Lower leg skin (tissue), 4 donors: ENCODE results near the gene ZNF280D. TPM values are rescaled to one million over a fixed set of nuclear protein-coding genes. Genes with fewer than 3 reads are reported as not detected.

Experiments
- DNase-seq, 2 donors: peaks; one replicate each; pipeline ENCODE4 v3.0.0-alpha.2; 2019; ENCODE audit warnings: low spot score in 2 of 2
- H3K4me3 ChIP-seq: fragments of 200-600 bp; sonication (generic); 2 replicates; pipeline ENCODE4 v1.5.1; 2017; ENCODE audit warnings: mild to moderate bottlenecking, low read depth; ENCODE audit not compliant: poor library complexity, severe bottlenecking
- POLR2A ChIP-seq, 2 donors: fragments of 450-650 bp; IDR thresholded peaks; one replicate each; pipeline ENCODE4 v1.6.1; 2016 to 2017; ENCODE audit warnings: antibody characterized with exemption in 2 of 2, mild to moderate bottlenecking in 1 of 2, moderate library complexity in 1 of 2
- WGBS, 2 donors: methylation state at CpG; one replicate each; pipeline ENCODE4 v1.1.5; 2018; 5-methylcytosine and 5-hydroxymethylcytosine counted together
- intact Hi-C: fragments of 100-400 bp; cut with DNase I; formaldehyde crosslinking; loops from one replicate; pipeline ENCODE4 v1.15.0; 2023; ENCODE audit warnings: low total_unique reads
- total RNA-seq, 4 donors: library from RNA; depleted of rRNA; stranded (reverse); fragments of >200 nt; gene quantifications; one replicate each; pipeline ENCODE4 v1.1.0, GENCODE V29; 2016
- TF ChIP-seq, protein P1 (sequence below), 3 donors: fragments of 450-650 bp; IDR thresholded peaks; one replicate each; pipeline ENCODE4 v1.5.1; 2016; ENCODE audit warnings: antibody characterized with exemption in 3 of 3, mild to moderate bottlenecking in 3 of 3, moderate library complexity in 2 of 3

Gene ZNF280D
- total RNA-seq, 4 donors from 2014 or later = 22.8 to 30.8 (median 25.9) TPM

DNA sequence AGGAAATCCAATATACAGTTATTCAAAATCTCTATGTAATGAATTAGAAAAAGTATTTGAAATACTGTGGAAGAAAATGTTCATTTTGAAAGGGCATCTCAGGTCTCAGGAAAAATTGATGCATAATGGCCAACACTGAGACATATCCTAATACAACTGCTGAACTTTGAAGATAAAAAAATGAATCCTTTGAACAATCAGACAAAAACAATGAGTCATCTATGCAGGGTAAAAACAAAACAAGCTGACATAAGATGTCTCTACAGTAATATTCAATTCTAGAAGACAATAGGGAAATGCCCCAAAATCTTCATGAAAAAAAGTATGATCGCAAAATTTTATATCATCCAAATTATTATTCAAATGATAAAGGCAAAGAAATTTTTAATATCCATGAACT, 34.0 kb upstream of the ZNF280D start:
- no peak for TF ChIP-seq POLR2A (IDR thresholded peaks at IDR 0.05)
- TF ChIP-seq, protein P1, sequence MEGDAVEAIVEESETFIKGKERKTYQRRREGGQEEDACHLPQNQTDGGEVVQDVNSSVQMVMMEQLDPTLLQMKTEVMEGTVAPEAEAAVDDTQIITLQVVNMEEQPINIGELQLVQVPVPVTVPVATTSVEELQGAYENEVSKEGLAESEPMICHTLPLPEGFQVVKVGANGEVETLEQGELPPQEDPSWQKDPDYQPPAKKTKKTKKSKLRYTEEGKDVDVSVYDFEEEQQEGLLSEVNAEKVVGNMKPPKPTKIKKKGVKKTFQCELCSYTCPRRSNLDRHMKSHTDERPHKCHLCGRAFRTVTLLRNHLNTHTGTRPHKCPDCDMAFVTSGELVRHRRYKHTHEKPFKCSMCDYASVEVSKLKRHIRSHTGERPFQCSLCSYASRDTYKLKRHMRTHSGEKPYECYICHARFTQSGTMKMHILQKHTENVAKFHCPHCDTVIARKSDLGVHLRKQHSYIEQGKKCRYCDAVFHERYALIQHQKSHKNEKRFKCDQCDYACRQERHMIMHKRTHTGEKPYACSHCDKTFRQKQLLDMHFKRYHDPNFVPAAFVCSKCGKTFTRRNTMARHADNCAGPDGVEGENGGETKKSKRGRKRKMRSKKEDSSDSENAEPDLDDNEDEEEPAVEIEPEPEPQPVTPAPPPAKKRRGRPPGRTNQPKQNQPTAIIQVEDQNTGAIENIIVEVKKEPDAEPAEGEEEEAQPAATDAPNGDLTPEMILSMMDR (IDR thresholded peaks at IDR 0.05) = no peak

GRCh38 chr15:56765251-56765650, 31.9 kb upstream of the ZNF280D start:
- intact Hi-C loops = no loop called here
- H3K4me3 ChIP-seq = no peak overlapping the region
- DNase-seq = no peak
- TF ChIP-seq POLR2A (IDR thresholded peaks at IDR 0.05) = no peak
- TF ChIP-seq, protein P1 (IDR thresholded peaks at IDR 0.05) = no peak

More for the DNA sequence above, 34.0 kb upstream of the ZNF280D start:
- no peak for DNase-seq
- intact Hi-C loops = no loop called here
- H3K4me3 ChIP-seq = no peak overlapping the region
- 62 to 65% methylated on average over 1 of the region's 1 CpG for WGBS, 2 donors

- no peak overlapping the region for H3K4me3 ChIP-seq
- TF ChIP-seq POLR2A (IDR thresholded peaks at IDR 0.05) = no peak
- TF ChIP-seq, protein P1 (IDR thresholded peaks at IDR 0.05) = no peak
- WGBS, 2 donors = 65 to 67% methylated on average over 1 of the region's 1 CpG
- no peak for DNase-seq
- intact Hi-C loops = no loop called here
Measured at GRCh38 chr15:56763141-56763895, 30.0 kb upstream of the ZNF280D start.

GRCh38 chr15:56760186-56760585, 26.9 kb upstream of the ZNF280D start:
- no peak overlapping the region for H3K4me3 ChIP-seq
- TF ChIP-seq, protein P1 (IDR thresholded peaks at IDR 0.05) = no peak
- no peak for TF ChIP-seq POLR2A (IDR thresholded peaks at IDR 0.05)
- no peak for DNase-seq
- intact Hi-C loops = no loop called here

GRCh38 chr15:56759450-56759845, 26.1 kb upstream of the ZNF280D start:
- intact Hi-C loops = no loop called here
- 57 to 67% methylated on average over 4 of the region's 5 CpGs for WGBS, 2 donors
- no peak overlapping the region for H3K4me3 ChIP-seq
- DNase-seq = no peak
- no peak for TF ChIP-seq POLR2A (IDR thresholded peaks at IDR 0.05)
- TF ChIP-seq, protein P1 (IDR thresholded peaks at IDR 0.05) = no peak
